ENCODE measurements around the gene MARK4.
A peak's percentile ranks its signal among the peaks of the same experiment; 100 is the strongest.

DNA sequence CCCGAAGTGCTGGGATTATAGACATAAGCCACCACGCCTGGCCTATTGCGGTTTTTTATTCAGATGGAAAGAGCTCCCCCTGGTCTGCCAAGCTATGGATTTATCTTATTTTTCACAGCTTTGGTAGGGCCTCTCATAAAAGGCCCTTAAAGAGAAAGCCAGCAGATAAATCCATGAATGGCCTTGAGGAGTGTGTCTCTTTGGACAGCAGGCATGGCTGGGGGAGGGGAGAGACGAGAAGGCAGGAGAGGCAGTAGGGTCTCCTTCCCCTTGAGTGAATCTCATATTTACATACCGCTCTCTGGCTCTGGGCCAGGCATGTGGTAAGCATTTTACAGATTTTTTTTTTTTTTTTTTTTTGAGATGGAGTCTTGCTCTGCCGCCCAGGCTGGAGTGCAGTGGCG lies 25.2 kb downstream of the MARK4 start:
- TF ChIP-seq, protein P1, sequence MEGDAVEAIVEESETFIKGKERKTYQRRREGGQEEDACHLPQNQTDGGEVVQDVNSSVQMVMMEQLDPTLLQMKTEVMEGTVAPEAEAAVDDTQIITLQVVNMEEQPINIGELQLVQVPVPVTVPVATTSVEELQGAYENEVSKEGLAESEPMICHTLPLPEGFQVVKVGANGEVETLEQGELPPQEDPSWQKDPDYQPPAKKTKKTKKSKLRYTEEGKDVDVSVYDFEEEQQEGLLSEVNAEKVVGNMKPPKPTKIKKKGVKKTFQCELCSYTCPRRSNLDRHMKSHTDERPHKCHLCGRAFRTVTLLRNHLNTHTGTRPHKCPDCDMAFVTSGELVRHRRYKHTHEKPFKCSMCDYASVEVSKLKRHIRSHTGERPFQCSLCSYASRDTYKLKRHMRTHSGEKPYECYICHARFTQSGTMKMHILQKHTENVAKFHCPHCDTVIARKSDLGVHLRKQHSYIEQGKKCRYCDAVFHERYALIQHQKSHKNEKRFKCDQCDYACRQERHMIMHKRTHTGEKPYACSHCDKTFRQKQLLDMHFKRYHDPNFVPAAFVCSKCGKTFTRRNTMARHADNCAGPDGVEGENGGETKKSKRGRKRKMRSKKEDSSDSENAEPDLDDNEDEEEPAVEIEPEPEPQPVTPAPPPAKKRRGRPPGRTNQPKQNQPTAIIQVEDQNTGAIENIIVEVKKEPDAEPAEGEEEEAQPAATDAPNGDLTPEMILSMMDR (conservative IDR thresholded peaks at IDR 0.05; ENCODE audit: low read depth, low read length) = 0 out of 2 replicates have a peak, but pooled peaks have one; percentile 13
- TF ChIP-seq EZH2 (IDR thresholded peaks at IDR 0.05; ENCODE audit: borderline replicate concordance, low read depth, low read length, poor library complexity, severe bottlenecking) = no peak
